Measurements from ENCODE around the gene CHML.
A peak's percentile ranks its signal among the peaks of the same experiment; 100 is the strongest.

CHML gene

DNA sequence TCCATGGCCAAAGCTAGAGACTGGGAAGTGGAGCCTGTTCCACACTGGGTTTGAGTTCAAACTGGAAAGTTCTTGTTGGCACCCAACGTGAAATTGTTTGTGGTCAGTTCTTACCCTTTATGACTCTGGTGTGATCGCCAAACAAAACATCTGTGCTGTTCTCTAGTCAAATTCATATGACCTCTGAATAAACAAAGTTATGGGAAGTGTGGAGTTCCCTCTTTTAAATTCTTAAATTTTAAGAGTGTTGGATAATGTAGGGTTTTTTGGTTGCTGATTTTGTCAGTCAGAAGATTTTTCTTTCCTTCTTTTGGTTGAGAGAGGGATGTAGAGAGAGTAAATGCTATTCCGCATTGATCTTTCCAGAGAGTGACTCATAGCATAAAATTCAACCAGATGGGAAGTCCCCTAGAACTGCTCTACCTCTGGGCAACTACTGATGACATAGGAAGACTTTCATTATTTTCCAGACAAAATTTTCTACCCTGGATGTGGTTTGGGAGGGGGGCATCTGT lies 36.4 kb downstream of the CHML start:
- in situ Hi-C loops (cut with MboI; ENCODE audit: low pct_unique_long_range_greater_than_20kb, low sequenced_read_pairs): no loop called here

DNA sequence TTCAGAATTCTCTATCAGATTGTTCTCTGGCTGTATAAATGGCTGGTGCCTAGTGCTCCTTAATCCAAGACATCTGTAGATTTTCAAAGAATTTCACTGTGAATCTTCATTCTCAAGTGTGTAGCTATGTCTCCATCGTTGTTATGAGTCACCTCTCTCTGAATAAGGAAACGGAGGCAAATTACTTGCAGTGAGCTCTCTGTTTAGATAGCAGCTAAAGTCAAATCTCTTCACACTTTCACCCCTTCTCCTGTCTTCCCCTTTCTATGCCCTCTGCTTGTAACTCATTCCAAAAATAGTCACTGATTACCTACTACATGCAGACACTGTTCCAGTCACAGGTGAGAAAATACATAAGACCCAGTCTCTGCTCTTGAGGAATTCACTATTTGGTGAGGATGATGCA lies 39.7 kb downstream of the CHML start:
- DNase-seq: no peak
- in situ Hi-C loops (cut with MboI; ENCODE audit: low pct_unique_long_range_greater_than_20kb, low sequenced_read_pairs): no loop called here

More for the DNA sequence above, 36.4 kb downstream of the CHML start:
- DNase-seq: no peak

DNA sequence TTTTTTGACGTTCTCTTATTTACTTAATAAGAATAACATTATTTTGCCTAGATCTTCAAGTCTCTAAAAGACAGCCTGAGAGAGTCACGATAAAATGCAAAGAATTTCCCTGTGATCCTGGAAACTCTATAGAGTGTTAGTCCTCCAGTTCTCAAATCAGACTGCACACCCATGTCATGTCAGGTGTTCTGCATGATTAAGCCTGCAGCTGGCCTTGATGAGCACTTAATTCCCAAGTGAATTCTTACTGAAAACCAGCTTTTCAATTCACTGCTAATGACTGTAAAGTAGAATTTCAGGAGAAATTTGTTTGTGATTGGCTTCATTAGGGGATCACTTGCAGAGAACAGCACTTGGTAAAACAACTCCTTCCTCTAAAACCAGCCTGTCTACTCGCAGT lies 41.9 kb downstream of the CHML start:
- in situ Hi-C loops (cut with MboI; ENCODE audit: low pct_unique_long_range_greater_than_20kb, low sequenced_read_pairs): no loop called here
- DNase-seq: no peak

DNA sequence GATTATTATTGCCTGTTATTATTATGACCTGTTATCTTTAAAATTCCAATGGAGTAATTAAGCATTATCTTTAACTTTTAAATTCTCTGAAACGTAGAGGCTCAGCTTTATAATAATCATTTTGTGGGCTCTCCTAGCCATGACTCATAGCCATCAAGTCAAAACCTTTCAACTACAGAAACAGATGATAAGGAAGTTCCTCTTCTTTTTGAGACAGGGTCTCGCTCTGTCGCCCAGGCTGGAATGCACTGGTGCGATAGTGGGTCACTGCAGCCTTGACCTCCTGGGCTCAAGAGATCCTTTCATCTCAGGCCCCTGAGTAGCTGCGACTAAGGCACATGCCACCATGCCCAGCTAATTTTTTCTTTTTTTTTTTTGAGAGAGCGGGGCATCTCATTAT lies 43.5 kb downstream of the CHML start:
- peak; percentile 22 for DNase-seq
- in situ Hi-C loops (cut with MboI; ENCODE audit: low pct_unique_long_range_greater_than_20kb, low sequenced_read_pairs): no loop called here

DNA sequence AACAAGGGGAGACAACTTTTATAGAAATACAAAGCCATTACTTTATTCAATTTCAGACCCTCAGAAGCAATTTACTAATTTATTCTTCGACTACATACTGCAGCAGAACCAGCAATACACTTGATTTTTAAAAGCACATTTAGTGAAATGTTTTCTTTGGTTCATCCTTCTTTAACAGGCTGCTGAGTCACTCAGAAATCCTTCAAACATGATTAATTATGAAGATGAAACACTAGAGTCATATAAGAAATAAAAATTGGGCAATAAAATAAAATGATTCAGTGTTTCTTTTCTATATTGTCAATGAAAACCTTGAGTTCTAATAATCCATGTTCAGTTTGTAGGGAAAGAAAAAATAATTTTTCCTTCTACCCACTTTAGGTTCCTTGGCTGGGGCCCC lies 47.0 kb downstream of the CHML start:
- DNase-seq: no peak
- in situ Hi-C loops (cut with MboI; ENCODE audit: low pct_unique_long_range_greater_than_20kb, low sequenced_read_pairs): no loop called here

DNA sequence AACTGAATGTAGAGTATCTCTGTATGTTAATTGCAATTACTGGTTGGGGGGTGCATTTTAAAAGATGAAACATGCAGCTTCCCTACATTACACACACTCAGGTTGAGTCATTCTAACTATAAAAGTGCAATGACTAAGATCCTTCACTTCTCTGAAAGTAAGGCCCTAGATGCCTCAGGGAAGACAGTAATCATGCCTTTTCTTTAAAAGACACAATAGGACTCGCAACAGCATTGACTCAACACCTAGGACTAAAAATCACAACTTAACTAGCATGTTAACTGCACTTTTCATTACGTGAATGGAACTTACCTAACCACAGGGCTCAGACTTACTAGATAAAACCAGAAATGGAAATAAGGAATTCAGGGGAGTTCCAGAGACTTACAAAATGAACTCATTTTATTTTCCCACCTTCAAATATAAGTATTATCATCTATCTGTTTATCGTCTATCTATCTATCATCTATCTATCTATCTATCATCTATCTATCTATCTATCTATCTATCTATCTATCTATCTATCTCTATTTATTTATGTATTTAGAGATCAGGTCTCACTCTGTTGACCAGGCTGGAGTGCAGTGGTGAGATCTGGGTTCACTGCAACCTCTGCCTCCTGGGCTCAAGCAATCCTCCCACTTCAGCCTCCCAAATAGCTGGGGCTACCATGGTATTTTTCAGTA lies 47.8 kb downstream of the CHML start:
- no peak for DNase-seq
- in situ Hi-C loops (cut with MboI; ENCODE audit: low pct_unique_long_range_greater_than_20kb, low sequenced_read_pairs): no loop called here

DNA sequence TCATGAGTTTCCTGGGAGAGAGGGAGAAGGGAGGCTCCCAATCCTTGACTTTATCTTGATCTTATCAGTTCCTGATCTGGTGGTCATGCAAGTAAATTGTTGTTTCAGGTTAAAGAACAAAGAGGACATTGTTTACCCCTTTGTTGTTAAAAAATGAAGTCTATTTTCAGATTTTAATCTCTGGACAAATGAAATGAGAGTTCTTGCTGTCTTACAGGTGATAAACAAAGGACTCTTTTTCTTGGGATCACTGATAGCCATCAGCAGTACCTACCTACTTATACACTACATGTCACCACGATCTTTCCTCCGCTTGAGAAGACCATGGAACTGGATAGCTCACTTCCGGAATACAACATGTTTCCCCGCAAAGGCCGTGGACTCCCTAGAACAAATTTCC lies 48.4 kb downstream of the CHML start:
- DNase-seq: no peak
- in situ Hi-C loops (cut with MboI; ENCODE audit: low pct_unique_long_range_greater_than_20kb, low sequenced_read_pairs): no loop called here

DNA sequence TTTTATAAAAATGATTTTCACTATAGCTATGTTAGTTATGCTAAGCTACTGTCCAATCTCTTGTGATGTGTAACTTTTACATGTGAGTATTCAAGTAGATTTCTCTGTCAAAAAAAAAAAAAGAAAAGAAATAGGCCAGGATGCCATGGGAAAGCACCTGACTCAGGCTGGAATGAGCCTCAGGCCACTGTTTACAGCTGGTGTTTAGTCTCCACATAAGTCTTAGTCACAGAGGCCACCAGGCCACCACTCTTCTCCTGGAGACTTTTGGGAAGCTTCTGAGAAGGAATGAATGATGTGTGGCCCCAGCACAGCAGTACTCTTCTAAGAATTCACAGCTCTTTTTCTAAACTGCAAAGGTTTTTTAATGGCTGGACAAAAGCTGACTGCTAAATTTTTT lies 48.9 kb downstream of the CHML start:
- in situ Hi-C loops (cut with MboI; ENCODE audit: low pct_unique_long_range_greater_than_20kb, low sequenced_read_pairs): no loop called here
- no peak for DNase-seq

DNA sequence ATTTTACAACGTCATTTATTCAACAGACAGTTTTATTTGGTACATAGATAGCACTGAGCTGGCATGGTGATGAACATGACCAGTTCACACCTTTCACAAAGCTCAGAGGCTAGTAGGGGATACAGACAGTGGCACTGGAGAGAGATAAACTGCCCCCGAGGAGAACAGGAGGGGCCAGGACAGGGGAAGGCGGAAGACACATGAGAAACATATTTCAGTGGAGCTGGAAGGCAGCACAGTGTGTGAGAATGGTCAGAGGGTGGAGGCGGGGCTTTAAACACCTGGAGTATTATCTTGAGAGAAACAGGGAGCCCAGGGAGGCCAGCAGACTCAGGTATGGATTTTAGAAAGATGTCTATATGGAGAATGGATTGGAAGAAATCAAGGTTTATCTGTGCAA lies 49.5 kb downstream of the CHML start:
- in situ Hi-C loops (cut with MboI; ENCODE audit: low pct_unique_long_range_greater_than_20kb, low sequenced_read_pairs): no loop called here
- DNase-seq: no peak

Measured in KBM-7 (cell line).